ENCODE data around the gene CD109. TPM values are rescaled to one million over a fixed set of nuclear protein-coding genes. Genes with fewer than 3 reads are reported as not detected.

CD109 gene
- total RNA-seq, 1 donor from 2014 or later: 26.0 TPM

- H3K4me1 Mint-ChIP-seq (ENCODE audit: low read depth): peaks cover 4% of the 10 kb centered on the region
- H3K36me3 Mint-ChIP-seq (ENCODE audit: low read depth): peaks cover 2% of the 10 kb centered on the region
- H3K27me3 Mint-ChIP-seq (ENCODE audit: low read depth): no peaks in the 10 kb centered on the region
- no peak for TF ChIP-seq CTCF (IDR thresholded peaks at IDR 0.05)
- no peak overlapping the region for H3K4me3 Mint-ChIP-seq (ENCODE audit: unreplicated experiment)
- H3K9me3 Mint-ChIP-seq (ENCODE audit: low read depth): no peaks in the 10 kb centered on the region
- no peak overlapping the region for H3K27ac Mint-ChIP-seq (ENCODE audit: unreplicated experiment)
- no peak for DNase-seq (ENCODE audit: low spot score)
Observed at GRCh38 chr6:73811706-73812105, 115.7 kb downstream of the CD109 start.

GRCh38 chr6:73817253-73817652, 121.2 kb downstream of the CD109 start:
- no peak for DNase-seq (ENCODE audit: low spot score)
- H3K4me1 Mint-ChIP-seq (ENCODE audit: low read depth): no peaks in the 10 kb centered on the region
- no peaks in the 10 kb centered on the region for H3K27me3 Mint-ChIP-seq (ENCODE audit: low read depth)
- H3K27ac Mint-ChIP-seq (ENCODE audit: unreplicated experiment): no peak overlapping the region
- no peak overlapping the region for H3K4me3 Mint-ChIP-seq (ENCODE audit: unreplicated experiment)
- H3K36me3 Mint-ChIP-seq (ENCODE audit: low read depth): peaks cover 17% of the 10 kb centered on the region
- no peak for TF ChIP-seq CTCF (IDR thresholded peaks at IDR 0.05)
- no peaks in the 10 kb centered on the region for H3K9me3 Mint-ChIP-seq (ENCODE audit: low read depth)

DNA sequence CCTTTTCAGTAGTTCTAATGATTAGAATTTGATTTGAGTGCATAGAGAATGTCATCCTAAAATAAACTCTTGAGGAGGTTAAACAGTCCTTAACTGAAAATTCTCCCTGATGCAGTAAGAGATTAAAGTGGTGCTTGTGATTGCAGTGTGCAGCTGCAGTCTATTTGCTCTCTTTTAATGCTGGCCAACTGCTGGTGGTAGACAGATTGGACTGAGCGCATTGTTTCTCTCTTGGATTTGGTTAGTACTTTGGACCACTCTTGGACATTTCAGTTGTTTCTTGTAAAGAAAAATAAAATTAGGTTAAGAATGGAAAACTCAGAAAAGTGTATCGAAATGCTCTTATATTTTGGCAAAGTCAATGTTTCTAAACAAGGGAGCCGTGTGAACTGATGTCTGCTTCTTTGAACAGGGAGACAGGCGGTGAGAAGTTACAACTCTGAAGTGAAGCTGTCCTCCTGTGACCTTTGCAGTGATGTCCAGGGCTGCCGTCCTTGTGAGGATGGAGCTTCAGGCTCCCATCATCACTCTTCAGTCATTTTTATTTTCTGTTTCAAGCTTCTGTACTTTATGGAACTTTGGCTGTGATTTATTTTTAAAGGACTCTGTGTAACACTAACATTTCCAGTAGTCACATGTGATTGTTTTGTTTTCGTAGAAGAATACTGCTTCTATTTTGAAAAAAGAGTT, 127.2 kb downstream of the CD109 start:
- no peaks in the 10 kb centered on the region for H3K4me1 Mint-ChIP-seq (ENCODE audit: low read depth)
- no peak overlapping the region for H3K27ac Mint-ChIP-seq (ENCODE audit: unreplicated experiment)

GRCh38 chr6:73823832-73824231, 127.8 kb downstream of the CD109 start:
- peak; percentile 30 for TF ChIP-seq CTCF (IDR thresholded peaks at IDR 0.05)
- no peaks in the 10 kb centered on the region for H3K9me3 Mint-ChIP-seq (ENCODE audit: low read depth)
- H3K36me3 Mint-ChIP-seq (ENCODE audit: low read depth): peaks cover 17% of the 10 kb centered on the region
- H3K4me1 Mint-ChIP-seq (ENCODE audit: low read depth): no peaks in the 10 kb centered on the region
- H3K27ac Mint-ChIP-seq (ENCODE audit: unreplicated experiment): no peak overlapping the region
- H3K27me3 Mint-ChIP-seq (ENCODE audit: low read depth): no peaks in the 10 kb centered on the region
- H3K4me3 Mint-ChIP-seq (ENCODE audit: unreplicated experiment): no peak overlapping the region
- no peak for DNase-seq (ENCODE audit: low spot score)

More for the DNA sequence above, 127.2 kb downstream of the CD109 start:
- no peak for DNase-seq (ENCODE audit: low spot score)
- Mint-ChIP-seq H3K36me3 (ENCODE audit: low read depth) (peaks cover 18% of the 10 kb centered on the region), H3K27me3 (ENCODE audit: low read depth) (no peaks in the 10 kb centered on the region), H3K9me3 (ENCODE audit: low read depth) (no peaks in the 10 kb centered on the region), H3K4me3 (ENCODE audit: unreplicated experiment) (no peak overlapping the region)
- TF ChIP-seq CTCF (IDR thresholded peaks at IDR 0.05): no peak

GRCh38 chr6:73826571-73826970, 130.6 kb downstream of the CD109 start:
- no peak overlapping the region for H3K27ac Mint-ChIP-seq (ENCODE audit: unreplicated experiment)
- TF ChIP-seq CTCF (IDR thresholded peaks at IDR 0.05): no peak
- H3K9me3 Mint-ChIP-seq (ENCODE audit: low read depth): no peaks in the 10 kb centered on the region
- no peaks in the 10 kb centered on the region for H3K4me1 Mint-ChIP-seq (ENCODE audit: low read depth)
- H3K27me3 Mint-ChIP-seq (ENCODE audit: low read depth): no peaks in the 10 kb centered on the region
- no peak overlapping the region for H3K4me3 Mint-ChIP-seq (ENCODE audit: unreplicated experiment)
- DNase-seq (ENCODE audit: low spot score): no peak
- peaks cover 3% of the 10 kb centered on the region for H3K36me3 Mint-ChIP-seq (ENCODE audit: low read depth)

Measured in chondrocyte (in vitro differentiated cells).